ENCODE data around the gene EYA2. TPM values are rescaled to one million over a fixed set of nuclear protein-coding genes. Genes with fewer than 3 reads are reported as not detected.
A peak's percentile ranks its signal among the peaks of the same experiment; 100 is the strongest.

Gene EYA2
- total RNA-seq, 3 donors from 2014 or later (not counting 1 experiment from before 2014, with no cell fraction given) = 0.30 TPM; not detected in 2

DNA sequence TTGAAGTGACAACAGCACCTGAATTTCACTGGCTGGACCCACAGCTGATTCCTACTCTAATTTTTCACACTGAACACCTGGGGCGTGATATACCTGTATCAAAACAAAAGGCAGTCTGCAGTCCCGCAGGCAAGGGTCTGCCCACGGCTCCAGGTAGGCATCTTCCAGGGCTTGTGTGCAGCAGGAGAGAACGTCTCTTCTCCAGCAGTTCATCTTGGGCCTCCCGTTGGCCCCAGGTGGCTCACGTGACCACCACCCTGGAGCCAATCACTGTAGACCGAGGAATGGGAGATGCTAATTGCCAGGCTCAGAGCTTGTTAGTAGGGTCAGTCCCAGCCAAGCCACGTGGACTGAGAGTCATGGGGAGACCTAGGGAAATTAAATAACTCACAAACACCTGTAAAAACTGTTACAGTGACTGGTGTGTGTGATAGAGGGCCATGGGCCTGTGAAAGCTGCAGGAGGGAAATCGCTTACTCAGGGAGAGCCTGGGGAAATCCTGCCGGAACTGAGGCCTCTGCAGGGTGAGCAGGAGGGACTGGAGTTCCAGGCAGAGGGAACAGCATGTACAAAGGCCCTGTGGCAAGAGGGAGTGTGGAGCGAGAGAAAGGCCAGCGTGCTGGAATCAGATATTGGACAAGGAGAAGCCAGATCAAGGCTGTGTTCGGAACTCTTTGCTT is 83.4 kb downstream of the EYA2 start:
- 79% methylated on average over 13 of the region's 13 CpGs for WGBS (ENCODE audit: insufficient coverage)
- no peaks in the 10 kb centered on the region for H3K27me3 ChIP-seq (ENCODE audit: control insufficient read depth, insufficient read depth, low read length)
- no peaks in the 10 kb centered on the region for H3K9me3 ChIP-seq (ENCODE audit: control insufficient read depth, insufficient read depth, low read length)
- Mint-ChIP-seq H3K36me3 (peaks cover under 1% of the 10 kb centered on the region), H3K4me1 (no peaks in the 10 kb centered on the region), H3K4me3 (no peak overlapping the region), H3K9me3 (peaks cover 2% of the 10 kb centered on the region in 2 donors), H3K27me3 (ENCODE audit: low read depth in 2 of 2) (peaks cover 20 to 32% of the 10 kb centered on the region in 2 donors), H3K27ac (no peak overlapping the region)
- no peaks in the 10 kb centered on the region for H3K36me3 ChIP-seq (ENCODE audit: control insufficient read depth, insufficient read depth, low read length)
- no peak for DNase-seq
- H3K4me3 ChIP-seq (ENCODE audit: low read length) = no peak overlapping the region
- TF ChIP-seq, protein P1, sequence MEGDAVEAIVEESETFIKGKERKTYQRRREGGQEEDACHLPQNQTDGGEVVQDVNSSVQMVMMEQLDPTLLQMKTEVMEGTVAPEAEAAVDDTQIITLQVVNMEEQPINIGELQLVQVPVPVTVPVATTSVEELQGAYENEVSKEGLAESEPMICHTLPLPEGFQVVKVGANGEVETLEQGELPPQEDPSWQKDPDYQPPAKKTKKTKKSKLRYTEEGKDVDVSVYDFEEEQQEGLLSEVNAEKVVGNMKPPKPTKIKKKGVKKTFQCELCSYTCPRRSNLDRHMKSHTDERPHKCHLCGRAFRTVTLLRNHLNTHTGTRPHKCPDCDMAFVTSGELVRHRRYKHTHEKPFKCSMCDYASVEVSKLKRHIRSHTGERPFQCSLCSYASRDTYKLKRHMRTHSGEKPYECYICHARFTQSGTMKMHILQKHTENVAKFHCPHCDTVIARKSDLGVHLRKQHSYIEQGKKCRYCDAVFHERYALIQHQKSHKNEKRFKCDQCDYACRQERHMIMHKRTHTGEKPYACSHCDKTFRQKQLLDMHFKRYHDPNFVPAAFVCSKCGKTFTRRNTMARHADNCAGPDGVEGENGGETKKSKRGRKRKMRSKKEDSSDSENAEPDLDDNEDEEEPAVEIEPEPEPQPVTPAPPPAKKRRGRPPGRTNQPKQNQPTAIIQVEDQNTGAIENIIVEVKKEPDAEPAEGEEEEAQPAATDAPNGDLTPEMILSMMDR (IDR thresholded peaks at IDR 0.05) = no peak
- no peak overlapping the region for H3K27ac ChIP-seq (ENCODE audit: low read length)
- intact Hi-C loops (cut with micrococcal nuclease) = no loop called here
- H3K4me1 ChIP-seq (ENCODE audit: control insufficient read depth, insufficient read depth, low read length) = no peaks in the 10 kb centered on the region
- ATAC-seq = peak in 1 of 3 donors; percentile 15

DNA sequence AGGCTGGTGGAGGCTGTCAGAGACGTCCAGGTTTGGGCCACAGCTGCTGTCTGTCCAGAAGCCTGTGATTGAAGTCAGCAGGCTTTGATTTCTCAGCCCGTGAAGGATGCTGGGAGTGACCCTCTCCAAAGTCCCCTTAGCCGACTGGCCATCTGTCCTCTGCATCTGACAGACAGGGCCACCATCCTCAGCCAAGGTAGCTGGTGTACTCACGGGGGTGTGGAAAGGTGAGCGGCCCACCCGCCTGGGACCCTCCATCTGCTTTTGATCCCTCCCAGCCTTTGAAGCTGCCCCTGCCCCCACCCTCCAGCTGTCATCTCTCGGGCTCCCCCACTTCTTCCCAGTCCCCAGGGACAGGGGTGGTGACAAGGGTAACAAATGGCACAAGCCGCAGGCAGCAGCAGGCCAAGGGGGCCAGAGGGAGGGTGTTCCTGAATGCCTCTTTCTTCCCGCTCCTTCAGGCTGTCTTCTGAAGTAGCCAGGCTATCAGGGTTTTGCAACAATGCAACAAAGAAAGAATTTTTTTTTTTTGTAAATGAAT is 84.4 kb downstream of the EYA2 start:
- 36% methylated on average over 9 of the region's 9 CpGs for WGBS (ENCODE audit: insufficient coverage)
- no peak overlapping the region for H3K4me3 Mint-ChIP-seq
- no peak overlapping the region for H3K4me3 ChIP-seq (ENCODE audit: low read length)
- H3K27me3 Mint-ChIP-seq (ENCODE audit: low read depth in 2 of 2) = peaks cover 26 to 41% of the 10 kb centered on the region in 2 donors
- H3K27ac Mint-ChIP-seq = no peak overlapping the region
- peaks cover 9% of the 10 kb centered on the region for H3K36me3 Mint-ChIP-seq
- H3K27me3 ChIP-seq (ENCODE audit: control insufficient read depth, insufficient read depth, low read length) = no peaks in the 10 kb centered on the region
- ATAC-seq = no peak
- no peak for DNase-seq
- no peaks in the 10 kb centered on the region for H3K4me1 Mint-ChIP-seq
- H3K9me3 ChIP-seq (ENCODE audit: control insufficient read depth, insufficient read depth, low read length) = no peaks in the 10 kb centered on the region
- intact Hi-C loops (cut with micrococcal nuclease) = no loop called here
- H3K36me3 ChIP-seq (ENCODE audit: control insufficient read depth, insufficient read depth, low read length) = no peaks in the 10 kb centered on the region
- no peaks in the 10 kb centered on the region for H3K4me1 ChIP-seq (ENCODE audit: control insufficient read depth, insufficient read depth, low read length)
- peaks cover 2 to 3% of the 10 kb centered on the region in 2 donors for H3K9me3 Mint-ChIP-seq
- no peak overlapping the region for H3K27ac ChIP-seq (ENCODE audit: low read length)
- TF ChIP-seq, protein P1 (IDR thresholded peaks at IDR 0.05) = no peak

DNA sequence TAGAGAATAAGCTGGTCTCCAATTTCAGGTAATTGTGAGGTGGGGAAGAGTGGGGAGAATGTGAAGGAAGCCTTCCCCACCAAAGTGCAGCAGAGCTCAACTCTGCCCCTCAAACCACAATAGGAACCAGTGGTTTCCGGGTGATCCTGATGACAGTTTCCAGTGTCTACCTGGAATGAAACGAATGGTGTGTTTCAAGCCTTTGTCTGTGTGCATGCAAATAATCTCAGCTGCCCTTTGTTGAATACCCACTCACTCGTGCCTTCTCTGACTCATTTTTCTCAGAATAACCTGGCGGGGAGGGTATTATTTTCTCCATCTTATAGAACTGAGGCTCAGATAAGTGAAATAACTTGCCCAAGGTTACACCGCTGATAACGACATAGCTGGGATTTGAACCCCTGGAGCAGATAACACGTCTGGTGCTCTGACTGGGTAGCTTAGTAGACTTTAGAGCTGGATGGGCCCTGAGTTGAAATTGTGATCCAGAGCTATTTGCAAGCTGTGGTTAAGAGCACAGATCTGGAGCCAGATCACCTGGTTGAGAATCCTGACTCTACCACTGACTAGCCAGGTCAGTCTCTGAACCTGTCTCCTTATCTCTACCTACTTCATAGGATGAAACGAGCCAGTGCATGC is 85.1 kb downstream of the EYA2 start:
- Mint-ChIP-seq H3K9me3 (peaks cover 2 to 3% of the 10 kb centered on the region in 2 donors), H3K27me3 (ENCODE audit: low read depth in 2 of 2) (peaks cover 26 to 48% of the 10 kb centered on the region in 2 donors), H3K4me1 (no peaks in the 10 kb centered on the region), H3K4me3 (no peak overlapping the region), H3K27ac (no peak overlapping the region), H3K36me3 (peaks cover 9% of the 10 kb centered on the region)
- TF ChIP-seq, protein P1 (IDR thresholded peaks at IDR 0.05) = no peak
- WGBS (ENCODE audit: insufficient coverage) = 48% methylated on average over 7 of the region's 8 CpGs
- ATAC-seq (no peak), DNase-seq (no peak)
- Histone ChIP-seq H3K4me1 (ENCODE audit: control insufficient read depth, insufficient read depth, low read length) (no peaks in the 10 kb centered on the region), H3K27ac (ENCODE audit: low read length) (no peak overlapping the region), H3K36me3 (ENCODE audit: control insufficient read depth, insufficient read depth, low read length) (no peaks in the 10 kb centered on the region), H3K9me3 (ENCODE audit: control insufficient read depth, insufficient read depth, low read length) (no peaks in the 10 kb centered on the region), H3K27me3 (ENCODE audit: control insufficient read depth, insufficient read depth, low read length) (no peaks in the 10 kb centered on the region), H3K4me3 (ENCODE audit: low read length) (no peak overlapping the region)
- intact Hi-C loops (cut with micrococcal nuclease) = no loop called here

Data from natural killer cell (primary cell).